HEK293T (cell line): ENCODE results near the gene GHRL.

Experiments
- ARNT ChIP-seq: fragments of 450-650 bp; IDR thresholded peaks from 2 replicates; pipeline ENCODE4 v1.6.1; 2017; ENCODE audit warnings: mild to moderate bottlenecking
- BHLHE40 ChIP-seq: fragments of 450-650 bp; IDR thresholded peaks from 2 replicates; pipeline ENCODE4 v1.6.1; 2016; ENCODE audit warnings: mild to moderate bottlenecking, moderate library complexity, borderline replicate concordance
- CTBP1 ChIP-seq: fragments of 450-650 bp; IDR thresholded peaks from 2 replicates; pipeline ENCODE4 v1.6.1; 2016; ENCODE audit warnings: borderline replicate concordance
- ELF4 ChIP-seq: fragments of 450-650 bp; IDR thresholded peaks from 2 replicates; pipeline ENCODE4 v1.6.1; 2017; ENCODE audit warnings: antibody characterized with exemption
- FOXA1 ChIP-seq: fragments of 450-650 bp; IDR thresholded peaks from 2 replicates; pipeline ENCODE4 v1.6.1; 2016; ENCODE audit warnings: mild to moderate bottlenecking
- FOXK2 ChIP-seq: fragments of 450-650 bp; IDR thresholded peaks from 2 replicates; pipeline ENCODE4 v1.6.1; 2016; ENCODE audit warnings: mild to moderate bottlenecking
- FOXM1 ChIP-seq: fragments of 450-650 bp; IDR thresholded peaks from 2 replicates; pipeline ENCODE4 v1.6.1; 2017; ENCODE audit warnings: mild to moderate bottlenecking, borderline replicate concordance
- HDGF ChIP-seq: fragments of 450-650 bp; IDR thresholded peaks from 2 replicates; pipeline ENCODE4 v1.6.1; 2017; ENCODE audit warnings: antibody characterized with exemption, borderline replicate concordance
- NFRKB ChIP-seq: fragments of 450-650 bp; IDR thresholded peaks from 2 replicates; pipeline ENCODE4 v1.6.1; 2016; ENCODE audit warnings: mild to moderate bottlenecking, moderate library complexity
- SP1 ChIP-seq: fragments of 450-650 bp; IDR thresholded peaks from 2 replicates; pipeline ENCODE4 v1.6.1; 2017
- SUZ12 ChIP-seq: fragments of 450-650 bp; IDR thresholded peaks from 2 replicates; pipeline ENCODE4 v1.6.1; 2016; ENCODE audit warnings: mild to moderate bottlenecking
- TARDBP ChIP-seq: fragments of 450-650 bp; IDR thresholded peaks from 2 replicates; pipeline ENCODE4 v1.6.1; 2016
- ZNF384 ChIP-seq: fragments of 450-650 bp; IDR thresholded peaks from 2 replicates; pipeline ENCODE4 v1.6.1; 2016
- TF ChIP-seq, protein P1 (sequence below): fragments of 450-650 bp; IDR thresholded peaks from 2 replicates; pipeline ENCODE4 v1.6.1; 2016

DNA sequence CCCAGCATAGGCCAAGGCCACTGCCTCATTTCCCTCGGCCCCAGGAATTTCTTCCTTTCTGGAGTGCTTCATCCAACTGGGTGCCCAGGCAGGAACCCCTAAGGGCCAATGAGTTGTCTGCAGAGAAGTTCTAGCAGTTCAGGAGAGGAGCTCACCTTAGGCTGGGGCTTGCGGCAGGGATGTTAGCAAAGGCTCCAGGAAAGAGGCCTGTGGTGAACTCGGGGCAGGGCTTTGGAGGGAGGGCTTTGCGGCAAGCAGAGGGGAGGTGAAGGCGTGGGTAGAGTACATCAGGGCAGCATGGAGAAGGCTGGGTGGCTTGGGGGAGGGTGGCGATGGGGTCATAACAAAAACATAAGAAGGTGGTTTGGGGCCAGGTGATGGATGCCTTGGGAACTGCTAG, 1.1 kb downstream of the GHRL start:
- TF ChIP-seq TARDBP = no peak
- TF ChIP-seq BHLHE40 = no peak
- TF ChIP-seq ELF4 = no peak
- no peak for TF ChIP-seq HDGF
- no peak for TF ChIP-seq FOXM1
- no peak for TF ChIP-seq ZNF384
- TF ChIP-seq SUZ12 = no peak
- TF ChIP-seq, protein P1, sequence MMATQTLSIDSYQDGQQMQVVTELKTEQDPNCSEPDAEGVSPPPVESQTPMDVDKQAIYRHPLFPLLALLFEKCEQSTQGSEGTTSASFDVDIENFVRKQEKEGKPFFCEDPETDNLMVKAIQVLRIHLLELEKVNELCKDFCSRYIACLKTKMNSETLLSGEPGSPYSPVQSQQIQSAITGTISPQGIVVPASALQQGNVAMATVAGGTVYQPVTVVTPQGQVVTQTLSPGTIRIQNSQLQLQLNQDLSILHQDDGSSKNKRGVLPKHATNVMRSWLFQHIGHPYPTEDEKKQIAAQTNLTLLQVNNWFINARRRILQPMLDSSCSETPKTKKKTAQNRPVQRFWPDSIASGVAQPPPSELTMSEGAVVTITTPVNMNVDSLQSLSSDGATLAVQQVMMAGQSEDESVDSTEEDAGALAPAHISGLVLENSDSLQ = no peak
- no peak for TF ChIP-seq SP1
- no peak for TF ChIP-seq FOXK2
- TF ChIP-seq FOXA1 = no peak
- no peak for TF ChIP-seq ARNT
- no peak for TF ChIP-seq NFRKB
- no peak for TF ChIP-seq CTBP1
